ENCODE results near the gene TOM1L2. TPM values are rescaled to one million over a fixed set of nuclear protein-coding genes. Genes with fewer than 3 reads are reported as not detected.
"Not testable (repeated sequence)": the region's sequence is repeated elsewhere in the genome, so short reads cannot be mapped to it uniquely, and the experiment has no call there.

The TOM1L2 gene
- total RNA-seq, 2 experiments from 2014 or later, result 11.3 to 11.9 TPM

- H3K4me3 Mint-ChIP-seq, result no peak overlapping the region
- POLR2A ChIA-PET, result no interaction called here
- no peaks in the 10 kb centered on the region for H3K27me3 Mint-ChIP-seq
- no peaks in the 10 kb centered on the region for H3K9me3 Mint-ChIP-seq (ENCODE audit: low read depth)
- CTCF ChIA-PET, result interaction anchor here (0.9 kb wide), 1 partner anchor 37 kb away, joined by 3 read pairs; no protein-coding TSS in a partner anchor
- H3K27ac Mint-ChIP-seq, result no peak overlapping the region
- no peak for DNase-seq
- peaks cover 11% of the 10 kb centered on the region for H3K4me1 Mint-ChIP-seq
- H3K36me3 Mint-ChIP-seq (ENCODE audit: low read depth), result no peaks in the 10 kb centered on the region
- ATAC-seq, result no peak
- intact Hi-C loops (cut with DNase I, micrococcal nuclease), result no loop called here
Measured at GRCh38 chr17:17922070-17922614, 50.1 kb downstream of the TOM1L2 start.

GRCh38 chr17:17921192-17922069 is 50.8 kb downstream of the TOM1L2 start:
- Mint-ChIP-seq H3K27ac (peak overlapping the region; percentile 3), H3K4me1 (peaks cover 11% of the 10 kb centered on the region), H3K9me3 (ENCODE audit: low read depth) (no peaks in the 10 kb centered on the region), H3K36me3 (ENCODE audit: low read depth) (no peaks in the 10 kb centered on the region), H3K27me3 (no peaks in the 10 kb centered on the region), H3K4me3 (no peak overlapping the region)
- peak; percentile 47 for ATAC-seq
- ChIA-PET POLR2A (no interaction called here), CTCF (interaction anchor here (0.6 to 1.0 kb wide), 5 partner anchors 10 to 1502 kb away, joined by 3 to 5 read pairs (median 3); no protein-coding TSS in a partner anchor)
- intact Hi-C loops (cut with DNase I, micrococcal nuclease), result no loop called here
- DNase-seq, result no peak

- H3K4me3 Mint-ChIP-seq, result no peak overlapping the region
- H3K4me1 Mint-ChIP-seq, result peaks cover 11% of the 10 kb centered on the region
- no peaks in the 10 kb centered on the region for H3K27me3 Mint-ChIP-seq
- H3K9me3 Mint-ChIP-seq (ENCODE audit: low read depth), result no peaks in the 10 kb centered on the region
- intact Hi-C loops (cut with DNase I, micrococcal nuclease), result loop anchor here (1.0 to 5.0 kb wide), 5 partner anchors 28 to 238 kb away; partner anchors contain the start of gene RAI1 (in 2 of the 2)
- no peaks in the 10 kb centered on the region for H3K36me3 Mint-ChIP-seq (ENCODE audit: low read depth)
- ChIA-PET POLR2A (interaction anchor here (0.6 to 0.7 kb wide), 3 partner anchors 53 to 103 kb away, joined by 3 to 7 read pairs (median 4); partner anchors contain the start of genes DRC3 and TOM1L2), CTCF (interaction anchor here (0.5 to 3.0 kb wide), 51 partner anchors 9 to 833 kb away, joined by 3 to 17 read pairs (median 4); partner anchors contain the start of genes DRC3 and TOM1L2)
- H3K27ac Mint-ChIP-seq, result no peak overlapping the region
- ATAC-seq (peak; percentile 95), DNase-seq (peak; percentile 81)
Measured at GRCh38 chr17:17919169-17920107, 52.8 kb downstream of the TOM1L2 start.

- H3K27ac Mint-ChIP-seq, result no peak overlapping the region
- ATAC-seq, result no peak
- H3K4me1 Mint-ChIP-seq, result peaks cover 14% of the 10 kb centered on the region
- intact Hi-C loops (cut with DNase I, micrococcal nuclease), result loop anchor here in 1 of 2 experiments (5.0 kb wide), 1 partner anchor 235 kb away; the partner anchor contains the start of gene RAI1
- H3K36me3 Mint-ChIP-seq (ENCODE audit: low read depth), result no peaks in the 10 kb centered on the region
- ChIA-PET CTCF (interaction anchor here (0.5 to 3.0 kb wide), 9 partner anchors 8 to 595 kb away, joined by 3 to 17 read pairs (median 3); partner anchors contain the start of gene RASD1), POLR2A (interaction anchor here (0.6 kb wide), 1 partner anchor 30 kb away, joined by 7 read pairs; no protein-coding TSS in a partner anchor)
- no peaks in the 10 kb centered on the region for H3K27me3 Mint-ChIP-seq
- H3K9me3 Mint-ChIP-seq (ENCODE audit: low read depth), result no peaks in the 10 kb centered on the region
- no peak overlapping the region for H3K4me3 Mint-ChIP-seq
- no peak for DNase-seq
Measured at GRCh38 chr17:17917394-17917793, 54.8 kb downstream of the TOM1L2 start.

- DNase-seq (no peak), ATAC-seq (no peak)
- peaks cover 2% of the 10 kb centered on the region for H3K36me3 Mint-ChIP-seq (ENCODE audit: low read depth)
- ChIA-PET POLR2A (no interaction called here), CTCF (interaction anchor here (0.6 kb wide), 1 partner anchor 178 kb away, joined by 3 read pairs; no protein-coding TSS in a partner anchor)
- H3K27ac Mint-ChIP-seq, result no peak overlapping the region
- no peaks in the 10 kb centered on the region for H3K9me3 Mint-ChIP-seq (ENCODE audit: low read depth)
- no peak overlapping the region for H3K4me3 Mint-ChIP-seq
- peaks cover 6% of the 10 kb centered on the region for H3K4me1 Mint-ChIP-seq
- intact Hi-C loops (cut with DNase I, micrococcal nuclease), result loop anchor here in 1 of 2 experiments (5.0 kb wide), 1 partner anchor 233 kb away; the partner anchor contains the start of gene RAI1
- no peaks in the 10 kb centered on the region for H3K27me3 Mint-ChIP-seq
Measured at GRCh38 chr17:17915183-17915582, 57.0 kb downstream of the TOM1L2 start.

GRCh38 chr17:17913695-17914332 is 58.4 kb downstream of the TOM1L2 start:
- Mint-ChIP-seq H3K4me3 (no peak overlapping the region), H3K36me3 (ENCODE audit: low read depth) (peaks cover 2% of the 10 kb centered on the region), H3K9me3 (ENCODE audit: low read depth) (no peaks in the 10 kb centered on the region), H3K4me1 (peaks cover 3% of the 10 kb centered on the region), H3K27ac (no peak overlapping the region), H3K27me3 (no peaks in the 10 kb centered on the region)
- intact Hi-C loops (cut with DNase I, micrococcal nuclease), result no loop called here
- ATAC-seq (peak; percentile 92), DNase-seq (peak; percentile 60)
- CTCF ChIA-PET, result interaction anchor here (1.8 kb wide), 1 partner anchor 102 kb away, joined by 4 read pairs; no protein-coding TSS in a partner anchor
- POLR2A ChIA-PET, result no interaction called here

- ATAC-seq; H3K27ac Mint-ChIP-seq; H3K9me3 Mint-ChIP-seq (ENCODE audit: low read depth); intact Hi-C loops (cut with DNase I, micrococcal nuclease); H3K4me1 Mint-ChIP-seq; H3K27me3 Mint-ChIP-seq; H3K36me3 Mint-ChIP-seq (ENCODE audit: low read depth); POLR2A ChIA-PET; CTCF ChIA-PET; DNase-seq; H3K4me3 Mint-ChIP-seq: not testable (repeated sequence)
Measured at GRCh38 chr17:17912336-17912735, 59.9 kb downstream of the TOM1L2 start.

- Mint-ChIP-seq H3K9me3 (ENCODE audit: low read depth) (no peaks in the 10 kb centered on the region), H3K27ac (no peak overlapping the region), H3K4me3 (no peak overlapping the region), H3K36me3 (ENCODE audit: low read depth) (peaks cover 7% of the 10 kb centered on the region), H3K27me3 (no peaks in the 10 kb centered on the region), H3K4me1 (peaks cover 3% of the 10 kb centered on the region)
- ChIA-PET POLR2A (no interaction called here), CTCF (no interaction called here)
- ATAC-seq (no peak), DNase-seq (no peak)
- intact Hi-C loops (cut with DNase I, micrococcal nuclease), result no loop called here
Measured at GRCh38 chr17:17911001-17911613, 61.1 kb downstream of the TOM1L2 start.

- CTCF ChIA-PET, result no interaction called here
- Mint-ChIP-seq H3K4me1 (peaks cover 3% of the 10 kb centered on the region), H3K27ac (no peak overlapping the region), H3K36me3 (ENCODE audit: low read depth) (peaks cover 7% of the 10 kb centered on the region), H3K27me3 (no peaks in the 10 kb centered on the region), H3K4me3 (no peak overlapping the region), H3K9me3 (ENCODE audit: low read depth) (no peaks in the 10 kb centered on the region)
- POLR2A ChIA-PET, result no interaction called here
- ATAC-seq (no peak), DNase-seq (no peak)
- intact Hi-C loops (cut with DNase I, micrococcal nuclease), result no loop called here
Measured at GRCh38 chr17:17910060-17910459, 62.1 kb downstream of the TOM1L2 start.

GRCh38 chr17:17909078-17909477 is 63.1 kb downstream of the TOM1L2 start:
- ChIA-PET CTCF (interaction anchor here (2.7 kb wide), 1 partner anchor 9 kb away, joined by 15 read pairs; no protein-coding TSS in a partner anchor), POLR2A (no interaction called here)
- Mint-ChIP-seq H3K27me3 (no peaks in the 10 kb centered on the region), H3K4me1 (peaks cover 3% of the 10 kb centered on the region), H3K27ac (no peak overlapping the region), H3K36me3 (ENCODE audit: low read depth) (peaks cover 7% of the 10 kb centered on the region), H3K4me3 (no peak overlapping the region), H3K9me3 (ENCODE audit: low read depth) (no peaks in the 10 kb centered on the region)
- ATAC-seq (no peak), DNase-seq (no peak)
- intact Hi-C loops (cut with DNase I, micrococcal nuclease), result no loop called here
